Measurements from ENCODE around the gene TNFAIP3.

GRCh38 chr6:137883400-137884148, 16.5 kb downstream of the TNFAIP3 start:
- TF ChIP-seq CTCF (IDR thresholded peaks at IDR 0.05; ENCODE audit: borderline replicate concordance, extremely low read depth, low read length, poor library complexity, severe bottlenecking) (no peak), EZH2 (IDR thresholded peaks at IDR 0.05; ENCODE audit: borderline replicate concordance, low read depth, low read length, severe bottlenecking) (no peak)
